HL-60 (cell line): ENCODE data around the gene SELENOI.

Experiments
- CTCF ChIP-seq: IDR thresholded peaks from one replicate; pipeline ENCODE4 v1.5.1; 2011; ENCODE audit warnings: low read length, control low read depth, inconsistent platforms; ENCODE audit not compliant: insufficient read depth
- POLR2AphosphoS5 ChIP-seq: IDR thresholded peaks from 2 replicates; pipeline ENCODE4 v1.6.1; 2012; ENCODE audit warnings: low read depth

GRCh38 chr2:26356111-26356510 lies 10.2 kb downstream of the SELENOI start:
- TF ChIP-seq CTCF (no peak), POLR2AphosphoS5 (no peak)
